SK-N-SH treated with all-trans-retinoic acid at 6 μM for 48 hours (cell line): ENCODE measurements around the gene TMBIM4.

ENCODE experiments used
- ARNTL ChIP-seq: fragments of 450-650 bp; formaldehyde crosslinking; IDR thresholded peaks from 2 replicates; pipeline ENCODE4 v1.5.0; 2020; ENCODE audit warnings: low read depth, mild to moderate bottlenecking, moderate library complexity, borderline replicate concordance
- OSR1 ChIP-seq: fragments of 250-450 bp; sonication (Bioruptor Pico); IDR thresholded peaks from 2 replicates; pipeline ENCODE4 v1.8.0; 2022; ENCODE audit warnings: moderate library complexity, mild to moderate bottlenecking, inconsistent platforms
- PPARA ChIP-seq: fragments of 250-450 bp; sonication (Bioruptor Pico); IDR thresholded peaks from 2 replicates; pipeline ENCODE4 v1.5.0; 2020; ENCODE audit warnings: mild to moderate bottlenecking, borderline replicate concordance
- RARB ChIP-seq: fragments of 250-450 bp; sonication (Bioruptor Pico); IDR thresholded peaks from 2 replicates; pipeline ENCODE4 v1.8.0; 2021; ENCODE audit warnings: mild to moderate bottlenecking, moderate library complexity
- TCF4 ChIP-seq: fragments of 250-450 bp; sonication (Bioruptor Pico); IDR thresholded peaks from 2 replicates; pipeline ENCODE4 v1.8.0; 2021; ENCODE audit warnings: mild to moderate bottlenecking, moderate library complexity, borderline replicate concordance
- ZC3H10 ChIP-seq: fragments of 250-450 bp; sonication (Bioruptor Pico); IDR thresholded peaks from 2 replicates; pipeline ENCODE4 v1.5.1; 2021; ENCODE audit warnings: mild to moderate bottlenecking, moderate library complexity
- ZFP30 ChIP-seq: fragments of 450-650 bp; formaldehyde crosslinking; IDR thresholded peaks from 2 replicates; pipeline ENCODE4 v1.5.0; 2022; ENCODE audit warnings: mild to moderate bottlenecking, moderate library complexity
- TF ChIP-seq, protein P1 (sequence below): fragments of 250-450 bp; sonication (Bioruptor Pico); IDR thresholded peaks from 2 replicates; pipeline ENCODE4 v1.8.0; 2020; ENCODE audit warnings: mild to moderate bottlenecking, moderate library complexity, borderline replicate concordance
- TF ChIP-seq, protein P2 (sequence below): fragments of 250-450 bp; sonication (Bioruptor Pico); IDR thresholded peaks from 2 replicates; pipeline ENCODE4 v1.5.1; 2021; ENCODE audit warnings: mild to moderate bottlenecking, moderate library complexity

DNA sequence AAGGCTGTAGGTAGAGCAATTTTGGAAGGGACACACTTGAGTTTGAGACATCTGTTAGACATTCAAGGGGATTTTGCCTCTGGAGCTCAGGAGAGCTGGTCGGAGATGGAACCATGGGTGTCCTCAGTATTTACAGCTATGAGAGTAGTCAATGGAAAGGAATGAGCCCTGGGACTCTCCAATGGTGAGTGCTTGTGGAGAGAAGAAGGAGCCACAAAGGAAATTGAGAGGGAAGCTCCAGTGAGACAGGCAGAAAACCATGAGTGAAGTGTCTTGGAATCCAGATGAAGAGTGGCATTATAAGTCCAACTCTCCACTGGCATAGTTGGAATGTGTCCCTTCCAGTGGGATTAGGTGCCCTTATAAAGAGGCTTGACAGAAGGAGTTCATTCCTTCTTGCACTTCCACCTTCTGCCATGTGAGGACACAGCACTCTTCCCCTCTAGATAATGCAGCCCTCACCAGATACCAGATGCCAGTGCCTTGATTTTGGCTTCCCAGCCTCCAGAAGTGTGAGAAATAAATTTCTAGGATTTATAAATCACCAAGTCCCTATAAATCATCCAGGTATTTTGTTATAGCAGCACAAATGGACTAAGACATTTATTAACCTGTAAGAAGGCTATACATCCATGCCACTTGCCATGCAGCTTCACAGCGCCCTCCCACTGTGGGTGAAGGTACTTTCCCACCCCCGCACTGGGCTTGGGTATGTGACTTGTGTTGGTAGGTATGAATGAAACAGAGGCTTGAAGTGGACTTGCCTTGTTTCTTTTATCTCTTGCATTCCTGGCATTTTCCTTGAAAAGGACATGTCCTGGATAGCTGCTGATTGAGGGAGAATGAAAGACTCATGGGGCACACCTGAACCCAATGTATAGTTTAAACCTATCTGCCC lies 66.5 kb downstream of the TMBIM4 start:
- TF ChIP-seq ARNTL (CRISPR knock-in tag), result no peak
- TF ChIP-seq, protein P1, sequence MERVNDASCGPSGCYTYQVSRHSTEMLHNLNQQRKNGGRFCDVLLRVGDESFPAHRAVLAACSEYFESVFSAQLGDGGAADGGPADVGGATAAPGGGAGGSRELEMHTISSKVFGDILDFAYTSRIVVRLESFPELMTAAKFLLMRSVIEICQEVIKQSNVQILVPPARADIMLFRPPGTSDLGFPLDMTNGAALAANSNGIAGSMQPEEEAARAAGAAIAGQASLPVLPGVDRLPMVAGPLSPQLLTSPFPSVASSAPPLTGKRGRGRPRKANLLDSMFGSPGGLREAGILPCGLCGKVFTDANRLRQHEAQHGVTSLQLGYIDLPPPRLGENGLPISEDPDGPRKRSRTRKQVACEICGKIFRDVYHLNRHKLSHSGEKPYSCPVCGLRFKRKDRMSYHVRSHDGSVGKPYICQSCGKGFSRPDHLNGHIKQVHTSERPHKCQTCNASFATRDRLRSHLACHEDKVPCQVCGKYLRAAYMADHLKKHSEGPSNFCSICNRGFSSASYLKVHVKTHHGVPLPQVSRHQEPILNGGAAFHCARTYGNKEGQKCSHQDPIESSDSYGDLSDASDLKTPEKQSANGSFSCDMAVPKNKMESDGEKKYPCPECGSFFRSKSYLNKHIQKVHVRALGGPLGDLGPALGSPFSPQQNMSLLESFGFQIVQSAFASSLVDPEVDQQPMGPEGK (CRISPR knock-in tag), result no peak
- TF ChIP-seq TCF4 (CRISPR knock-in tag), result no peak
- no peak for TF ChIP-seq ZFP30 (CRISPR knock-in tag)
- no peak for TF ChIP-seq PPARA (CRISPR knock-in tag)
- TF ChIP-seq, protein P2, sequence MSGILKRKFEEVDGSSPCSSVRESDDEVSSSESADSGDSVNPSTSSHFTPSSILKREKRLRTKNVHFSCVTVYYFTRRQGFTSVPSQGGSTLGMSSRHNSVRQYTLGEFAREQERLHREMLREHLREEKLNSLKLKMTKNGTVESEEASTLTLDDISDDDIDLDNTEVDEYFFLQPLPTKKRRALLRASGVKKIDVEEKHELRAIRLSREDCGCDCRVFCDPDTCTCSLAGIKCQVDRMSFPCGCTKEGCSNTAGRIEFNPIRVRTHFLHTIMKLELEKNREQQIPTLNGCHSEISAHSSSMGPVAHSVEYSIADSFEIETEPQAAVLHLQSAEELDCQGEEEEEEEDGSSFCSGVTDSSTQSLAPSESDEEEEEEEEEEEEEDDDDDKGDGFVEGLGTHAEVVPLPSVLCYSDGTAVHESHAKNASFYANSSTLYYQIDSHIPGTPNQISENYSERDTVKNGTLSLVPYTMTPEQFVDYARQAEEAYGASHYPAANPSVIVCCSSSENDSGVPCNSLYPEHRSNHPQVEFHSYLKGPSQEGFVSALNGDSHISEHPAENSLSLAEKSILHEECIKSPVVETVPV (CRISPR knock-in tag), result no peak
- no peak for TF ChIP-seq OSR1 (CRISPR knock-in tag)
- no peak for TF ChIP-seq RARB (CRISPR knock-in tag)
- no peak for TF ChIP-seq ZC3H10 (CRISPR knock-in tag)
